Amniotic stem cell (primary cell): ENCODE data around the gene TMEM213.
"Not testable (repeated sequence)": the region's sequence is repeated elsewhere in the genome, so short reads cannot be mapped to it uniquely, and the experiment has no call there.

Experiments
- DNase-seq: peaks from one replicate; lab custom pipeline; 2025; lab: John Stamatoyannopoulos, UW

The TMEM213 gene

GRCh38 chr7:138797046-138797445, 748 bp upstream of the TMEM213 start:
- DNase-seq = not testable (repeated sequence)

- DNase-seq = no peak
Observed at GRCh38 chr7:138798836-138799235, 1.0 kb downstream of the TMEM213 start.

GRCh38 chr7:138799336-138800000, 1.7 kb downstream of the TMEM213 start:
- DNase-seq = no peak

DNA sequence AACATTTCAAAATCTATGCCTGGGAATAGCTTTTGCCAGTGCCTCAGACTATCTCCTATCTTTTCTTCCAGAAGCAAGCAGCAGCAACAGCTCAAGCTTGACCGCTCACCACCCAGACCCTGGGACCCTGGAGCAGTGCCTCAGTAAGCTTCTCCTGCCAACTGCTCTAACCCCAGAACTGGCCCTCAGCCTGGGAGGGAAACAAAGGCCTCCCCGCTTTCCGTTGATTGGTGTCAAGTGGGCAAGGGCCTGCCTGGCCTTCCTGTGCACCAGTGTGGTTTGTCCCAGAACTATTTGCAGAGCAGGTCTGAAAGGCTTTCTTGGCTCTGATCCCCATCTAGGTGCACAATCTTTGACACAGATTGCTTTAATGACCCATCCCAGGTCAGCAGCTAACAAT, 3.5 kb downstream of the TMEM213 start:
- DNase-seq = no peak

- DNase-seq = no peak
Observed at GRCh38 chr7:138802706-138803105, 4.9 kb downstream of the TMEM213 start.

GRCh38 chr7:138804618-138805017, 6.8 kb downstream of the TMEM213 start:
- no peak for DNase-seq

- DNase-seq = no peak
Observed at GRCh38 chr7:138809346-138809745, 11.6 kb downstream of the TMEM213 start.

GRCh38 chr7:138811327-138811726, 13.5 kb downstream of the TMEM213 start:
- not testable (repeated sequence) for DNase-seq

- DNase-seq = no peak
Observed at GRCh38 chr7:138813945-138814344, 16.2 kb downstream of the TMEM213 start.

DNA sequence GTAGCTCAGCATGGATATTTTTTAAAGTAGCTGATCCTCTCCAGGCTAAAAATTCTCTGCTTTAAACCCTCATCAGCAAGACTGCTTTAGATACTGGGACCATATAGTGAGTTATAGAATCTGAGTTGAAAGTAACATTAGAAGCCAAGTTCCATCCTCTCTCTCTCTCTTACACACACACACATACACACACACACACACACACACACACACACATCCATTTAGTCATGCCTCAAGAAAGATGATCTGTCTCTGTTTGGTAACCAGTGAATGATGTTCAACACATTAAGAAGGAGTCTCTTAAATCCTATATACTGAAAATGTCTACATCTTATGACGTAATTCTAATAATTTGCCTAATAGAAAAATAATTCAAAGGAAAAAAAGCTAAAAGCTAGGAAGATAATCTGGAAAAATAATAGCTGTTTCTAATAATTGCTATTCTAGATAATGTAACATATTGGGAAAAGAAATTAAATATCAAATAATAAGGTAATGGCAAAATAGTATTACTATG, 17.1 kb downstream of the TMEM213 start:
- DNase-seq = no peak

- no peak for DNase-seq
Observed at GRCh38 chr7:138816650-138817049, 18.9 kb downstream of the TMEM213 start.

GRCh38 chr7:138819625-138820024, 21.8 kb downstream of the TMEM213 start:
- DNase-seq = no peak

GRCh38 chr7:138821912-138822311, 24.1 kb downstream of the TMEM213 start:
- DNase-seq = no peak

DNA sequence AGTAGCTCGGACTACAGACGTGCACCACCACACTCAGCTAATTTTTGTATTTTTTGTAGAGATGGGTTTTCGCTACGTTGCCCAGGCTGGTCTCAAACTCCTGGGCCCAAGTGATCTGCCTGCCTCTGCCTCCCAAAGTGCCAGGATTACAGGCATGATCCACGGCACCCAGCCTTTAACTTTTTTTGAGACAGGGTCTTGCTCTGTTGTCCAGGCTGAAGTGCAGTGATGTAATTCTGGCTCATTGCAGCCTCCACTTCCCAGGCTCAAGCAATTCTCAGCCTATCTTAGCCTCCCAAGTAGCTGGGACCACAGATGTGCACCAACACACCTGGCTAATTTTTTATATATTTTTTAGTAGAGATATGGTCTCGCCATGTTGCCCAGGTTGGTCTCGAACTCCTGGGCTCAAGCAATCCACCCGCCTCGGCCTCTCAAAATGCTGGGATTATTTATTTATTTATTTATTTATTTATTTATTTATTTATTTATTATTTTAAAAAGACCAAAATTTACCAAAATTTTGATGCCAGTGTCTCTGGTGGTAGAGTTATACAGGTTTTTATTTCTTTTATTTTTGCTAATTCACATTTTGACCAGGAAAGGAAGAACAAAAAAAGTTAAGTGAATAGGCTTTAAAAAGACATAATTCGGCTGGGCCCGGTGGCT, 25.2 kb downstream of the TMEM213 start:
- no peak for DNase-seq

DNA sequence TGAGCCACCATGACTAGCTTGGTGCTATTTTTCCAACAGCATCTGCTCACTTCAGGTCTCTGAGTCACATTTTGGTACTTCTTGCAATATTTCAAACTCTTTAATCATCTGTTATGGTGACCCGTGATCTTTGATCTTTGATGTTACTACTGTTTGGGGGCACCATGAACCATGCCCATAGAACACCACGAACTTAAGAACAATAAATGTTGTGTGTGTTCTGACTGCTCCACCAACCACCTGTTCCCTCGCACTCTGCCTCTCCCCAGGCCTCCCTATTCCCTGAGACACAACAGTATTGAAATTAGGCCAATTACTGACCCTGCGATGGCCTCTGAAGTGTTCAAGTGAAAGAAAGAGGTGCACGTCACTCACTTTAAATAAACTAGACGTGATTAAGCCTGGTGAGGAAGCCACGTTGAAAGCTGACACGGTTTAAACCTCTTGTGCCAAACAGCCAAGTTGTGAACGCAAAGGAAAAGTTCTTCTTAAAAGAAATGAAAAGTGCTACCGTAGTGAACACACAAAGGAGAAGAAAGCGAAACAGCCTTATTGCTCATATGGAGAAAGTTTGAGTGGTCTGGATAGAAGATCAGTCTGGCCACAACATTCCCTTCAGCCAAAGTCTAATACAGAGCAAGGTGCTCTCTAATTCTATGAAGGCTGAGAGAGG, 27.4 kb downstream of the TMEM213 start:
- DNase-seq = no peak

DNA sequence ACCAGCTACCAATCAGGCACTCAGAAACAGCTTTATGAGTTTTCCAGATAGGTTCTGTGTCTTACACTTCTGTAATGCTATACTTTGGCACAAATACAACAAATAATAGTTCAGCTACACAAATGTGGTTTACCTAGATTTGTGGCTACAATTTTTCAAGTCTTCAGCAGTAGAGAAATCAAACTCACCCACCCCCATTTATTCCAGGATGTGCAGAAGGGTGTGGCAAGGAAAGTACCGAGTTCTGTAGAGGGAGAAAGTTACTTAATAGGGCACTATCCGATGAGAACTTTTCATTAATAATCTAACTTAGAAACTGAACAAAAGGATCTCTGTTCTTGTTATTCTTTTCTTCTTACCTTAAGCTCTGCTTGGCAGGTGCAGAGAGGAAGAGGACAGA, 30.5 kb downstream of the TMEM213 start:
- no peak for DNase-seq

DNA sequence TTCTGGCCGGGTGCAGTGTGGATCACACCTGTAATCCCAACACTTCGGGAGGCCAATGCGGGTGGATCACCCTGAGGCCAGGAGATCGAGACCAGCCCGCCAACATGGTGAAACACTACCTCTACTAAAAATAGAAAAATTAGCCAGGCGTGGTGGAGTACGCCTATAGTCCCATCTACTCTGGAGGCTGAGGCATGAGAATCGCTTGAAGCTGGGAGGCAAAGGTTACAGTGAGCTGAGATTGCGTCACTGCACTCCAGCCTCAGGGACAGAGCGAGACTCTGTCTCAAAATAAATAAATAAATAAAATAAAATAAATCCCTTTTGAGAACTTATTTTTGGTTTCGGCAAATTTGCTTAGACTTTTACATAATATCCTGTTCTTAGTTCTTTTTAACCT, 31.5 kb downstream of the TMEM213 start:
- no peak for DNase-seq

DNA sequence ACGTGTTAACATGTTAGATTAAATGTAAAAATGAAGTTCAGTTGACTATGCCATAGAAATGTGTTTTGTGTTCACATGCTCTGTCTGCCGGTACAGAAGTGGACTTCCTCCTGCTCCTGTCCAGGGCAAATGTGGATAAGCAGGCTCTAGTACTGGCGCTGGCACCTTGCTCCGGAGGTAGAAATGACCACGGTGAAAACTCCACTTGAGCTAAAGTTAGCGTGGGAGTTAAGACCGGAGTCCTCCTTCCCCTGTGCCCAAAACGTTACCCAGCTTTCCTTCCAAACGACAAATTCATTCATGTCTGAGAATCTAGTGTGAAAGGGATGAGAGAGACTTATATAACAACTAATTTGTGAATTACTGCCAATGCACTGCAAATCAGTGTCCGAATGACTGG, 35.2 kb downstream of the TMEM213 start:
- DNase-seq = no peak

GRCh38 chr7:138833596-138833995, 35.8 kb downstream of the TMEM213 start:
- DNase-seq = no peak

- no peak for DNase-seq
Observed at GRCh38 chr7:138834583-138834982, 36.8 kb downstream of the TMEM213 start.

GRCh38 chr7:138835087-138835486, 37.3 kb downstream of the TMEM213 start:
- DNase-seq = no peak

DNA sequence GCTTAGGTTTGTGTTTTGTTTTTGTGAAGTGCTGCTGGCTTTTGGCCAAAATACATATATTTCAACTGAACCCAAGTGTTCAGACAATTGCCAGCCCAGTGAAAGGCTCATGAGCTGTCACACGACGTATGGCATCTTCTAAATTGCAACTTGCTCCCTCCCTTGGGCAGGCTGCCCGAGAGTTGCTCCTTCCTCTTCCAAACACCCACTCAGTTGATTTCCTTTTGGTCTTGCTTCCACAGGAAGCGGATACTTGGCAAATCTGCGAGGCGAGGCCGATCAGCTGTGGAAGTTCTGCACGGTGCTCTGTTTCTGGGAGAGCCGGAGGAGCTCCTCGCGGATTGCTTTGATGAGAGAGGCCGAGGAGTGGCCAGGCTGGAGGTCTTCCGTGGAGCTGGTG, 39.8 kb downstream of the TMEM213 start:
- no peak for DNase-seq

DNA sequence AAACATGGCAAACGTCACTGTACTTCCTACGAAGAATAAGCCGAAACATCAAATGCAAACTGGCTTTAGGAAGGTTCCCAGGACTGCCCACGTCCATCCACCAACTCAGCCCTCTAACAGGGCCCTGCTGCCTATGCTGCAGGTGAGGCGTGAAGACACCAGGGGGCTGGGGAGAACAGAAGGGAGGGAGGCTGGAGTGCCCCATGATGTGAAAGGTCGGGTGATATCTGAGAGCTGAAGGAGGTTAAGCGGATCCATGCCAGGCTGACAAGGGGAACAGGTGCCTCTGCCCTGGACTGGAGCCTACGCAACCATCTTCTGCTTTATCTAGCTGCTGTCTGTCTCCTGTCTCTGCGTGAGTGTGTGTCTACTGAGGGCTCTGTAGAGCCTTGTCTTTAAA, 40.4 kb downstream of the TMEM213 start:
- no peak for DNase-seq
